Measurements from ENCODE around the gene RTTN. TPM values are rescaled to one million over a fixed set of nuclear protein-coding genes. Genes with fewer than 3 reads are reported as not detected.

The RTTN gene
- polyA plus RNA-seq, 3 donors = 0.22 to 2.7 (median 0.25) TPM

DNA sequence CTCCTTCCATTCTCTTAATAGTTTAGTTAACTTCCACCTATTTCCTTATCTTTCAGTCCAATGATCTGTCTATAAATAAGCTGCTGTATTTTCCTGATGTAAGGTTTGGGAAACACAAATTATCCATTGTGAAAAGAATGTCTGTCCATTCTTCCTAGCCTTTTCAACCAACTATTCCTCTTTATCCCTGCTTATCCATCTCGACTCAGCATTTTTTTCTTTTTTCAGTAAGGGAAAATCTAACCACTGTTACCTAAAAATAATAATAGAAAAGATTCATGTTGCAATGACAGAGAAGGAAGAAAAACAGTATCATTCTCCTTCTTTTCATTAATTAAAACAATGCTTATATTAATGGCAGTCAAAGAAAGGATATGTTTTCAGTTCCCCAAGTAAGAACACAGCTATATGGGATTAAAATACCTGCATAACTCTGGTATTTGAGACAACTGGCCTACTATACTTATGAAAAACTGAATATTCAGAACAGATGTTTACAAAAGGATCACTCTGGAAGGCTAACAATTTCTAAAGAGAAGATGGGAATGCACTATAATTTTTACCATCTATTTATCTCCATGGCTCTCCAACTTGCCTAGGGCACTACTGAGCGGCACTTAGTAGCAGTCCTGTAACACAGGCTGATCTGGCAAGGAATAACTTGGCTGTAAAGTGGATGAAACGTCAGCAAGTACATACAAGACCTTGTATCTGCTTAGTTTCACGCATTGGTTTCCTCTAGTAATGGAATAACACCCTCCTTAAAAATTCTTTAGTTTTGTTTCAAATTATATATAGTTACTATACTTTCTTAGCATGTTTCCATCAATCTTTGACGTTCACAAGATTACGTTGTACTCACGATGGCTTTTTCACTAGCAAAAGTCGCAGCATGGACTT lies 57.2 kb downstream of the RTTN start:
- H3K4me1 ChIP-seq (ENCODE audit: control insufficient read depth in 1 of 2, insufficient read depth in 2 of 2, low read length in 2 of 2) = no peaks in the 10 kb centered on the region
- no peaks in the 10 kb centered on the region for H3K27me3 Mint-ChIP-seq (ENCODE audit: low read depth in 3 of 3)
- H4K20me1 ChIP-seq (ENCODE audit: insufficient read depth, low read length) = no peaks in the 10 kb centered on the region
- H3K4me2 ChIP-seq (replicated peaks; ENCODE audit: extremely low read depth, low read length, poor library complexity, severe bottlenecking) = no peak overlapping the region
- H3K4me3 Mint-ChIP-seq = no peak overlapping the region
- peaks cover 0 to 2% (median 0%) of the 10 kb centered on the region in 7 donors for H3K9me3 Mint-ChIP-seq
- H3K4me3 ChIP-seq (replicated peaks in 1 of 3; ENCODE audit: low read depth in 2 of 3, low read length in 3 of 3) = no peak overlapping the region
- H3K9ac ChIP-seq (ENCODE audit: insufficient read depth, low read length, poor library complexity, severe bottlenecking) = no peak overlapping the region
- peak overlapping the region in 1 of 7 donors; percentile 27 for H3K27ac Mint-ChIP-seq
- H3K27ac ChIP-seq (ENCODE audit: low read depth in 1 of 2, low read length in 2 of 2) = no peak overlapping the region
- H3K36me3 Mint-ChIP-seq = peaks cover 32 to 42% of the 10 kb centered on the region in 2 donors
- peaks cover 6% of the 10 kb centered on the region for H3K4me1 Mint-ChIP-seq
- no peak overlapping the region for H2AFZ ChIP-seq (ENCODE audit: insufficient read depth, low read depth, low read length, poor library complexity, severe bottlenecking)
- peaks cover 11 to 46% of the 10 kb centered on the region in 2 donors for H3K36me3 ChIP-seq (replicated peaks in 1 of 2; ENCODE audit: control insufficient read depth in 1 of 2, insufficient read depth in 2 of 2, low read length in 2 of 2)
- TF ChIP-seq, protein P1, sequence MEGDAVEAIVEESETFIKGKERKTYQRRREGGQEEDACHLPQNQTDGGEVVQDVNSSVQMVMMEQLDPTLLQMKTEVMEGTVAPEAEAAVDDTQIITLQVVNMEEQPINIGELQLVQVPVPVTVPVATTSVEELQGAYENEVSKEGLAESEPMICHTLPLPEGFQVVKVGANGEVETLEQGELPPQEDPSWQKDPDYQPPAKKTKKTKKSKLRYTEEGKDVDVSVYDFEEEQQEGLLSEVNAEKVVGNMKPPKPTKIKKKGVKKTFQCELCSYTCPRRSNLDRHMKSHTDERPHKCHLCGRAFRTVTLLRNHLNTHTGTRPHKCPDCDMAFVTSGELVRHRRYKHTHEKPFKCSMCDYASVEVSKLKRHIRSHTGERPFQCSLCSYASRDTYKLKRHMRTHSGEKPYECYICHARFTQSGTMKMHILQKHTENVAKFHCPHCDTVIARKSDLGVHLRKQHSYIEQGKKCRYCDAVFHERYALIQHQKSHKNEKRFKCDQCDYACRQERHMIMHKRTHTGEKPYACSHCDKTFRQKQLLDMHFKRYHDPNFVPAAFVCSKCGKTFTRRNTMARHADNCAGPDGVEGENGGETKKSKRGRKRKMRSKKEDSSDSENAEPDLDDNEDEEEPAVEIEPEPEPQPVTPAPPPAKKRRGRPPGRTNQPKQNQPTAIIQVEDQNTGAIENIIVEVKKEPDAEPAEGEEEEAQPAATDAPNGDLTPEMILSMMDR (IDR thresholded peaks at IDR 0.05) = no peak
- intact Hi-C loops (cut with micrococcal nuclease) = no loop called here
- WGBS (ENCODE audit: insufficient coverage) = 100% methylated on average over 5 of the region's 8 CpGs
- no peaks in the 10 kb centered on the region for H3K9me3 ChIP-seq (replicated peaks in 1 of 2; ENCODE audit: control insufficient read depth in 1 of 2, insufficient read depth in 1 of 2, low read length in 2 of 2)
- no peaks in the 10 kb centered on the region for H3K27me3 ChIP-seq (ENCODE audit: control insufficient read depth in 2 of 2, insufficient read depth in 2 of 2, low read length in 2 of 2)
- DNase-seq = no peak
- no peaks in the 10 kb centered on the region for H3K79me2 ChIP-seq (ENCODE audit: insufficient read depth, low read length)

DNA sequence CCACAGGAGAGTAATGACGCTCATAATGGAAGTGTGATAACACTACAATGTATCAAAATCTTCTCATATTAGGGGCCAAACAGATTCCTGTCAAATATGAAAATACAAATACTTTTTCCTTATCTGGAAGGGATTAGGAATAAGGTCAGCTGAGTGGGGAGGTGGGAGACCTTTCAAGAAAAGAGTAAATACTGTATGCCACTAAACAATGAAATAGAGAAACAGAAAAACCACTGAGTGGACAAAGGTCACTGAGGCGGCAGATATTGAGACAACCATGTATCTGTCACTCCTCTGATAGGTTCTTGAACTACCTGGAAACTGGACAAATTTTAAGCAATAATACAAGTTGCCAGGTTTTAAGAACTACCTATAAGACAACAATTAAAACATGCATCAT lies 59.3 kb downstream of the RTTN start:
- intact Hi-C loops (cut with micrococcal nuclease) = no loop called here
- H3K4me1 ChIP-seq (ENCODE audit: control insufficient read depth in 1 of 2, insufficient read depth in 2 of 2, low read length in 2 of 2) = no peaks in the 10 kb centered on the region
- no peak overlapping the region for H3K27ac Mint-ChIP-seq
- no peak overlapping the region for H3K4me2 ChIP-seq (replicated peaks; ENCODE audit: extremely low read depth, low read length, poor library complexity, severe bottlenecking)
- H3K27me3 ChIP-seq (ENCODE audit: control insufficient read depth in 2 of 2, insufficient read depth in 2 of 2, low read length in 2 of 2) = no peaks in the 10 kb centered on the region
- H3K4me1 Mint-ChIP-seq = no peaks in the 10 kb centered on the region
- H3K9ac ChIP-seq (ENCODE audit: insufficient read depth, low read length, poor library complexity, severe bottlenecking) = no peak overlapping the region
- no peak overlapping the region for H3K4me3 ChIP-seq (replicated peaks in 1 of 3; ENCODE audit: low read depth in 2 of 3, low read length in 3 of 3)
- peaks cover 40 to 47% of the 10 kb centered on the region in 2 donors for H3K36me3 Mint-ChIP-seq
- no peak overlapping the region for H2AFZ ChIP-seq (ENCODE audit: insufficient read depth, low read depth, low read length, poor library complexity, severe bottlenecking)
- no peak overlapping the region for H3K4me3 Mint-ChIP-seq
- H3K79me2 ChIP-seq (ENCODE audit: insufficient read depth, low read length) = no peaks in the 10 kb centered on the region
- H3K9me3 ChIP-seq (replicated peaks in 1 of 2; ENCODE audit: control insufficient read depth in 1 of 2, insufficient read depth in 1 of 2, low read length in 2 of 2) = no peaks in the 10 kb centered on the region
- DNase-seq = no peak
- H3K9me3 Mint-ChIP-seq = peaks cover 0 to 3% (median 2%) of the 10 kb centered on the region in 7 donors
- 80% methylated on average over 1 of the region's 2 CpGs for WGBS (ENCODE audit: insufficient coverage)
- no peak overlapping the region for H3K27ac ChIP-seq (ENCODE audit: low read depth in 1 of 2, low read length in 2 of 2)
- H3K36me3 ChIP-seq (replicated peaks in 1 of 2; ENCODE audit: control insufficient read depth in 1 of 2, insufficient read depth in 2 of 2, low read length in 2 of 2) = peaks cover 11 to 46% of the 10 kb centered on the region in 2 donors
- no peaks in the 10 kb centered on the region for H4K20me1 ChIP-seq (ENCODE audit: insufficient read depth, low read length)
- TF ChIP-seq, protein P1 (IDR thresholded peaks at IDR 0.05) = no peak
- no peaks in the 10 kb centered on the region for H3K27me3 Mint-ChIP-seq (ENCODE audit: low read depth in 3 of 3)

All from CD14-positive monocyte (primary cell).